SIG-M5 (cell line): Measurements from ENCODE around the gene DCAF8L2.
"Not testable (repeated sequence)": the region's sequence is repeated elsewhere in the genome, so short reads cannot be mapped to it uniquely, and the experiment has no call there.

Experiments used
- DNase-seq: peaks from one replicate; lab custom pipeline; 2025; lab: John Stamatoyannopoulos, UW

The DCAF8L2 gene

GRCh38 chrX:27590044-27590443, at the start of gene DCAF8L2:
Gene DCAF8L2, plus strand, starts transcription at chrX:27590344. Its CDS starts 156,552 bp downstream, at chrX:27746896.
- DNase-seq = no peak

- not testable (repeated sequence) for DNase-seq
Observed at GRCh38 chrX:27541161-27541560, 49.0 kb upstream of the DCAF8L2 start.

GRCh38 chrX:27548624-27549023, 41.5 kb upstream of the DCAF8L2 start:
- DNase-seq = no peak

- DNase-seq = no peak
Observed at GRCh38 chrX:27549688-27550087, 40.5 kb upstream of the DCAF8L2 start.

GRCh38 chrX:27555514-27555913, 34.6 kb upstream of the DCAF8L2 start:
- no peak for DNase-seq

- no peak for DNase-seq
Observed at GRCh38 chrX:27565992-27566391, 24.2 kb upstream of the DCAF8L2 start.

- no peak for DNase-seq
Observed at GRCh38 chrX:27571164-27571563, 19.0 kb upstream of the DCAF8L2 start.

- no peak for DNase-seq
Observed at GRCh38 chrX:27575565-27575964, 14.6 kb upstream of the DCAF8L2 start.

- no peak for DNase-seq
Observed at GRCh38 chrX:27583976-27584375, 6.2 kb upstream of the DCAF8L2 start.

- DNase-seq = no peak
Observed at GRCh38 chrX:27591938-27592337, 1.8 kb downstream of the DCAF8L2 start.

- no peak for DNase-seq
Observed at GRCh38 chrX:27597508-27597907, 7.4 kb downstream of the DCAF8L2 start.

- no peak for DNase-seq
Observed at GRCh38 chrX:27598312-27598711, 8.2 kb downstream of the DCAF8L2 start.

- DNase-seq = no peak
Observed at GRCh38 chrX:27599928-27600327, 9.8 kb downstream of the DCAF8L2 start.

- no peak for DNase-seq
Observed at GRCh38 chrX:27600686-27601085, 10.5 kb downstream of the DCAF8L2 start.

- no peak for DNase-seq
Observed at GRCh38 chrX:27608671-27609070, 18.5 kb downstream of the DCAF8L2 start.

- no peak for DNase-seq
Observed at GRCh38 chrX:27619459-27619858, 29.3 kb downstream of the DCAF8L2 start.

GRCh38 chrX:27619975-27620374, 29.8 kb downstream of the DCAF8L2 start:
- DNase-seq = no peak

GRCh38 chrX:27622883-27623282, 32.7 kb downstream of the DCAF8L2 start:
- DNase-seq = no peak

GRCh38 chrX:27626066-27626465, 35.9 kb downstream of the DCAF8L2 start:
- DNase-seq = no peak

GRCh38 chrX:27633328-27633727, 43.2 kb downstream of the DCAF8L2 start:
- DNase-seq = no peak

- no peak for DNase-seq
Observed at GRCh38 chrX:27656581-27656980, 66.4 kb downstream of the DCAF8L2 start.

GRCh38 chrX:27660878-27661277, 70.7 kb downstream of the DCAF8L2 start:
- DNase-seq = no peak

- DNase-seq = no peak
Observed at GRCh38 chrX:27671234-27671633, 81.1 kb downstream of the DCAF8L2 start.

- DNase-seq = no peak
Observed at GRCh38 chrX:27674491-27674890, 84.3 kb downstream of the DCAF8L2 start.

- DNase-seq = no peak
Observed at GRCh38 chrX:27675493-27675892, 85.3 kb downstream of the DCAF8L2 start.
